GM21619 (cell line): ENCODE data around the gene NPHP3.
"Not testable (repeated sequence)": the region's sequence is repeated elsewhere in the genome, so short reads cannot be mapped to it uniquely, and the experiment has no call there.

Experiments used
- ATAC-seq: cut with Tn5 transposase; IDR thresholded peaks from one replicate; pipeline ENCODE4 v1.9.1; 2021; ENCODE audit not compliant: unreplicated experiment

NPHP3 gene

DNA sequence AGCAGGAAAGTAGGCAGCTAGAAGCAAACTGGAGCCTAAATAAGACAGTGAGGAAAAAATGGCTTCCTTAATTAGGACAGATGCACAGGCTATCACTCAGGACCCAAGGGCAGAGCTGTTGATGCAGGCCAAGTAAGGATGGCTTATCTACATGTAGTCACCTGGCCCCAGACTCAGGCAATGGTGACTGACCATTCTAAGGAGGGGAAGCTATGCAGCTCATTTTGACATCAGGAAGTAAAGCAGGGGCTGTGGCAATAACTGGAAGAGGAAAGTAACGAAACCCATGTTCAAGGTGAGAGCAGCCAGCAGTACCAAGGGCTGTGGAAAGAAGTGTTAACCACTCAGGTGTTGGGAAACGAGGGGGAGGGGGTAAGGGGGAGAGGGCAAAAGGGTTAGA is 78.8 kb downstream of the NPHP3 start:
- ATAC-seq, result no peak

DNA sequence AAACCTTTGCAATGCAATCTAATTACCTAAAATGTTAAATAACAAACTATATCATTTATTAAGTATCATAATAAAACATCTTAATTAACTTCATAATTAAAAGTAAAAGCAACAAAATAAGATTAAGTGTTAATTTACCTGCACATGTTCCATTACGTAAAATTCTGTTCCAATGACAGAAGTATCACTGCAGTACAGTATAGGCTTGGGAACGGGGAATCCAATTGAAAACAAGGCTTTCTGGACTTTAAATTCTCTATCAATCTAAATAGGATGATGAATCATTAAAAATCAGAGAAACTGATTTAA is 79.7 kb downstream of the NPHP3 start:
- ATAC-seq, result no peak

DNA sequence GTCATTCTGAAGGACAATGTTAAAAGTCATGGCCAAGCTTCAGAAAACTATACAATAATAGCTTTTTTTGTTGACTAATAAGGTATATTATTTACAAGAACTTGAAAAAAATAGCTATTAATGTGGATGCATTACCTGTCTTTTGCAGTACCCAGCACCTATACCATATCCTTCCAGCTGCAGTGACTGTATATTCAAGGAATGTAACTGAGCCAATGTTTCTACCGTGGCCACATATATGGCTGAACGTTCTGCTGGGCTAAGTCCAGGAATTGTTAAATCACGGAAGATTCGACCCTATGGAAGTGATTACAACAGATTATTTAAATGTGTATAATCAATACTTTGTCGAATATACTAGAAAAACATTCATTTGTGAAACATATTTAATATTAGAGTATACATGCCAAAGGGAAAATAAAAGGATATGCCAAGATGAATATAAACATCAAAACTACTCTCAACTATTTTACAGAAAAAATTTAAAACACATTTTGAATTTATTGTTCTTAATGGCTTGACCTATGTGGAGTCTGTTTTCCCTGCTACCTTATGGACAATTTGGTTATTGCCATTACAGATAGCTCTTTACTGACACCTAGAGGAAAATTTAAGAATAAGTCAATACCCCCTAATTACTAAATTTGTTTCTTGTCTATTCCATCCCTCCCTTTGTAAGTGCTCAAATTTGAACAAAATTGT is 80.2 kb downstream of the NPHP3 start:
- no peak for ATAC-seq

DNA sequence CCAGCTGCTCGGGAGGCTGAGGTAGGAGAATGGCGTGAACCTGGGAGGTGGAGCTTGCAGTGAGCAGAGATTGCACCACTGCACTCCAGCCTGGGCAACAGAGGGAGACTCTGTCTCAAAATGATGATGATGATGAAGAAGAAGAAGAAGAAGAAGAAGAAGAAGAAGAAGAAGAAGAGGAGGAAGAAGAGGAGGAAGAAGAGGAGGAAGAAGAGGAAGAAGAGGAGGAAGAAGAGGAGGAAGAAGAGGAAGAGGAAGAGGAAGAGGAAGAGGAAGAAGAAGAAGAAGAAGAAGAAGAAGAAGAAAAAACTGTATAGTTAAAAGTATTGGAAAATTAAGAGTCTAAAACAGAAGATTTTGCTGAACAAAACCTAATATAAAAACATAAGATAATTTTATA is 80.8 kb downstream of the NPHP3 start:
- not testable (repeated sequence) for ATAC-seq

DNA sequence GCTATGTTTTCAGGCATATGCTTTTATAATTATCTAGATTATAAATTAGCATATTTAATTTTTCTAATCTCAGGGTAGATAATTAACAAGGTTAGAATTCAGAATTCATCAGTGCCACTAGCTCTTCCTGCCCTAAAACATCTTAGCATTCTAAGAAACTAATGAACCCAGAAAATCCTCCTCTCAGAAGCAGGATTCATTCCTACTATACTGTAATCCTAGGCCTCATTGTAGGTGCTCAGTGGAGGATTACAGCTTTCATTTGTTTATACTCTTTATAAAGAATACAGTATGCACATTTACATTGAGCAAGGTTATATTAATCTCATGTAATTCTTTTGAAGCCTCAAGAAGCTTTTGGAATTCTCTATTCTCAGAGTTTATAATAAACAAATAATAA is 83.5 kb downstream of the NPHP3 start:
- ATAC-seq, result no peak

DNA sequence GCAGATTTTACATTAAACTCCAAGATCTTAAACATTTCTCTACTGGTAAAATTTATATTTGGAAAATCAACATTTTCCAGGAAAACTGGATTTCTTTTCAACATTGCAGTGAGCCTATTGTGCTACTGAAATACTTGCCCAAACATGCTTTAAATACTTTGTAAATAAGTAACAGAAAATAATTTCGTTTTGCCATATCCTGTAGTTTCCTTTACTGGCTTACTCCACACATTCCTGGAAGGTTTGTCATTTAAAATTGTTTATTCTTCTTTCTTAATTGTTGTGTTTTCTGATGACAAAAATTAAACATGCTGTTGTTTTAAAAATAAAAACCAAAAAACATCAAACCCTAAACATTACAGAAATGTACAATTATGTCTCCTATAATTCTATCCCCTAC is 84.6 kb downstream of the NPHP3 start:
- ATAC-seq, result no peak

DNA sequence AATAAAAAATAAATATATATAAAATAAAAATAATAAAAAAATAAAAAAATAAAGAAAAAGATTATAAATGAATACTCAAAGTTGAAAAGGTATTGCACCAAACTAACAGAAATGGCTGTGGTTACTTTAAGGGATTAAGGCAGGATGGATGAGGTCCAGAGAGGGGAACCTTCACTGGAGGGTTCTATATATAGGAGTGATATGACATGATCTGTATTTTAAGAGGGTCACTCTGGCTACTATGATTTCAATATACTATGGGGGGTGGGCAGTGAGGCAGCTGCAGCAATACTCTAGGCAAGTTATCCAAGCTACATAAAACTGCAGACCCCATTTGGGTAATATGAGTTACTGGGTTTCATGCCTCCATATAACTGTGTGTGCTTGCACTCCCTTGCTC is 87.2 kb downstream of the NPHP3 start:
- ATAC-seq, result no peak
